HG03558 (cell line): ENCODE results near the gene SDK1.
"Not testable (repeated sequence)": the region's sequence is repeated elsewhere in the genome, so short reads cannot be mapped to it uniquely, and the experiment has no call there.

Source experiments
- ATAC-seq: cut with Tn5 transposase; IDR thresholded peaks from one replicate; pipeline ENCODE4 v1.9.1; 2021; ENCODE audit warnings: moderate number of reproducible peaks; ENCODE audit not compliant: unreplicated experiment; ENCODE audit errors: extremely low read depth

Gene SDK1

GRCh38 chr7:4073750-4074149 is 772.7 kb downstream of the SDK1 start:
- no peak for ATAC-seq

GRCh38 chr7:4074407-4074806 is 773.4 kb downstream of the SDK1 start:
- no peak for ATAC-seq

GRCh38 chr7:4074994-4075393 is 773.9 kb downstream of the SDK1 start:
- no peak for ATAC-seq

- no peak for ATAC-seq
These were observed 775.7 kb downstream of the SDK1 start for GRCh38 chr7:4076701-4077294.

- ATAC-seq = no peak
These were observed 776.9 kb downstream of the SDK1 start for GRCh38 chr7:4077980-4078379.

GRCh38 chr7:4078580-4078979 is 777.5 kb downstream of the SDK1 start:
- ATAC-seq = no peak

- ATAC-seq = no peak
These were observed 778.3 kb downstream of the SDK1 start for GRCh38 chr7:4079366-4079765.

- ATAC-seq = no peak
These were observed 778.9 kb downstream of the SDK1 start for GRCh38 chr7:4079956-4080355.

GRCh38 chr7:4080954-4081353 is 779.9 kb downstream of the SDK1 start:
- ATAC-seq = no peak

GRCh38 chr7:4083513-4083912 is 782.5 kb downstream of the SDK1 start:
- no peak for ATAC-seq

GRCh38 chr7:4084271-4084670 is 783.2 kb downstream of the SDK1 start:
- no peak for ATAC-seq

- ATAC-seq = no peak
These were observed 785.1 kb downstream of the SDK1 start for GRCh38 chr7:4085937-4086691.

- no peak for ATAC-seq
These were observed 785.7 kb downstream of the SDK1 start for GRCh38 chr7:4086723-4087122.

GRCh38 chr7:4091767-4092166 is 790.7 kb downstream of the SDK1 start:
- no peak for ATAC-seq

- ATAC-seq = no peak
These were observed 792.0 kb downstream of the SDK1 start for GRCh38 chr7:4093035-4093434.

- ATAC-seq = no peak
These were observed 792.4 kb downstream of the SDK1 start for GRCh38 chr7:4093483-4093882.

GRCh38 chr7:4094158-4094557 is 793.1 kb downstream of the SDK1 start:
- not testable (repeated sequence) for ATAC-seq

GRCh38 chr7:4097001-4097609 is 796.1 kb downstream of the SDK1 start:
- no peak for ATAC-seq

- no peak for ATAC-seq
These were observed 797.1 kb downstream of the SDK1 start for GRCh38 chr7:4098169-4098568.

GRCh38 chr7:4099651-4100050 is 798.6 kb downstream of the SDK1 start:
- ATAC-seq = no peak

- ATAC-seq = no peak
These were observed 799.1 kb downstream of the SDK1 start for GRCh38 chr7:4100148-4100547.

- no peak for ATAC-seq
These were observed 799.6 kb downstream of the SDK1 start for GRCh38 chr7:4100691-4101090.
